IgD-negative memory B cell (primary cell): Measurements from ENCODE around the gene EXOC6. TPM values are rescaled to one million over a fixed set of nuclear protein-coding genes. Genes with fewer than 3 reads are reported as not detected.

Source experiments
- H3K27ac Mint-ChIP-seq, 3 donors: one replicate each; pipeline ENCODE4 v1.8.0; 2020 to 2022; ENCODE audit warnings: mild to moderate bottlenecking in 3 of 3, mixed read lengths in 3 of 3, moderate library complexity in 1 of 3
- H3K27me3 Mint-ChIP-seq: one replicate; pipeline ENCODE4 v1.8.0; 2021; ENCODE audit warnings: mixed read lengths
- H3K36me3 Mint-ChIP-seq: one replicate; pipeline ENCODE4 v1.8.0; 2020; ENCODE audit warnings: mild to moderate bottlenecking, mixed read lengths
- H3K4me1 Mint-ChIP-seq, 3 donors: one replicate each; pipeline ENCODE4 v1.8.0; 2020 to 2022; ENCODE audit warnings: mixed read lengths in 3 of 3, mild to moderate bottlenecking in 1 of 3
- H3K4me3 Mint-ChIP-seq, 4 donors: one replicate each; pipeline ENCODE4 v1.8.0; 2020 to 2022; ENCODE audit warnings: mild to moderate bottlenecking in 4 of 4, mixed read lengths in 4 of 4, moderate library complexity in 3 of 4
- H3K9me3 Mint-ChIP-seq, 3 donors: one replicate each; pipeline ENCODE4 v1.8.0; 2020 to 2021; ENCODE audit warnings: mixed read lengths in 3 of 3, mild to moderate bottlenecking in 1 of 3
- polyA plus RNA-seq: library from polyadenylated mRNA; unstranded; fragments of 300-500 nt; fragmentation: Illumina TruSeq; gene quantifications from one replicate; pipeline ENCODE4 v1.2.3, GENCODE V29; 2021

The EXOC6 gene
- polyA plus RNA-seq, 1 donor from 2014 or later = 12.4 TPM

DNA sequence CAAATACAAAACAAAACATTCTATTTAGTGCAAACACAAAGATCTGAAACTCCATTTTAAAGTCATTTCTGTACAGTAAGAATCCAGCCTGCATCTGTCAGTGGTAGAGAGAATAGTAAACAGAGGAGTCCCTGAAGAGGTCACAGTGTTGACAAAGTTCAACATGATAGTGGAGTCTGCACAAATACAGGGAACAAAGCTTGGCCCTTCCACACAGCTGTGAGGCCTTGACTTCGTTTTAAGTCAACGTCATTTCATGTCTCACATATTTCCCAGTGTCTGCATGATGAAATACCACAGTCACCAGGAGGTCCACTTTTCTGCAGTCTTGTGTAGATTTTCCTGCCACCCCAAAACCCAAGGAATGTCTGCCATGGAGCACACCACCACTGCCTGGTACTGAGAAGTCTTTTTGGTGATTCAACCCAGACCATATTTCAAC, 258.3 kb downstream of the EXOC6 start:
- peaks cover 0 to 9% (median 3%) of the 10 kb centered on the region in 3 donors for H3K9me3 Mint-ChIP-seq
- H3K36me3 Mint-ChIP-seq = peaks cover 6% of the 10 kb centered on the region

More for the DNA sequence above, 258.3 kb downstream of the EXOC6 start:
- Mint-ChIP-seq H3K4me1 (peaks cover 7 to 11% (median 10%) of the 10 kb centered on the region in 3 donors), H3K27me3 (no peaks in the 10 kb centered on the region), H3K4me3 (no peak overlapping the region), H3K27ac (no peak overlapping the region)

Other genes with a start within 250 kb of the EXOC6 start
- gene HHEX, start 158.6 kb upstream of the EXOC6 start, polyA plus RNA-seq = 134 TPM
- gene CYP26C1, start 212.3 kb downstream of the EXOC6 start, polyA plus RNA-seq = not detected
- not detected for gene CYP26A1, start 225.4 kb downstream of the EXOC6 start, polyA plus RNA-seq